Measurements from ENCODE around the gene ATP2C2.
"Not testable (repeated sequence)": the region's sequence is repeated elsewhere in the genome, so short reads cannot be mapped to it uniquely, and the experiment has no call there.

The ATP2C2 gene

DNA sequence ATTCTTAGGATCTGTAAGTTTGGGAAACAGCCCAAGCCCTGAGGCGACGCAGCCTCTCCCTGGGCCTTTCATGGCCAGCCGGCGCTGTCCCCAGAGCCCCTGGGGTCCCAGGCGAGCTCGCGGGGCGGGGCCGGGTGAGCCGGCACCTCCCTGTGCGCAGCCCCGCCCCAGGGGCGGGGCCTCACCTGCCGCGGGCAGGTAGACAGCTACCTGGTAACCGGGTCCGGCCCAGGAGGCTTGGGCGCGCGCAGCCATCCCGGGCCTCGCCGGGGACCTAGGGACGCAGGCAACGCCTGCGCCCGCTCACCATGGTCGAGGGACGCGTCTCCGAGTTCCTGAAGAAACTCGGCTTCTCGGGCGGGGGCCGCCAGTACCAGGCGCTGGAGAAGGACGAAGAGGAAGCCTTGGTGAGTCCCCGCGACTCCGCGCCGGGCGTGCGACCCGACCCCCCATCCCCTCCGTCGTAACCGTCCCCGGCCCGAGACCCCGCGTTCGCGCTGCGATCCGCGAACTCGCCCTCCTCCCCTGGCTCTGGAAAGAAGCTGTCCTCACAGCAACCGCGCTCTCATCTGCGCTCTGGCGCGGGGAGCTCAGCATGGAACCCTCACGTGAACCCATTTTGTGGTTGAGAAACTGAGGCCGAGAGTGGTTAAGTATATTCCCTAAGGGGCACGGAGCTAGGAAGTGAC lies at the start of gene ATP2C2:
TSS of gene ATP2C2 (plus strand) at position 231 of the 689 bp plus-strand sequence. CDS start at position 309, 78 bp downstream.
- no peak for DNase-seq

- DNase-seq, result no peak
Observed at GRCh38 chr16:84319146-84319760, 49.1 kb upstream of the ATP2C2 start.

- DNase-seq, result no peak
Observed at GRCh38 chr16:84320511-84320910, 47.8 kb upstream of the ATP2C2 start.

- no peak for DNase-seq
Observed at GRCh38 chr16:84321932-84322331, 46.4 kb upstream of the ATP2C2 start.

GRCh38 chr16:84322749-84323148 lies 45.6 kb upstream of the ATP2C2 start:
- DNase-seq, result no peak

DNA sequence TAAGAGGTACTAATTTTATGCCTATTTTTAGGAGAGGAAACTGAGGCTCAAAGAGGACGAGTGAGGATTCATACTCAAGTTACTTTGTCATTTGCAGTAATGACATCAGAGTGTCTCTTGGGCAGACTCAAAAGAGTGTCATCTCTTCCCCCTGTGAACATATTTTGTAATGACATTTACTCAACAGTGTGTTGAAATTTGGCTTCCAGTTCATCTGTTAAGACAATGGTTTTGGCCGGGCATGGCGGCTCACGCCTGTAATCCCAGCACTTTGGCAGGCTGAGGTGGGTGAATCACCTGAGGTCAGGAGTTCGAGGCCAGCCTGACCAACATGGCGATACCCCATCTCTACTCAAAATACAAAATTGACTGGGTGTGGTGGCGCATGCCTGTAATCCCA lies 44.7 kb upstream of the ATP2C2 start:
- DNase-seq, result no peak

GRCh38 chr16:84324434-84325262 lies 43.7 kb upstream of the ATP2C2 start:
- DNase-seq, result no peak

DNA sequence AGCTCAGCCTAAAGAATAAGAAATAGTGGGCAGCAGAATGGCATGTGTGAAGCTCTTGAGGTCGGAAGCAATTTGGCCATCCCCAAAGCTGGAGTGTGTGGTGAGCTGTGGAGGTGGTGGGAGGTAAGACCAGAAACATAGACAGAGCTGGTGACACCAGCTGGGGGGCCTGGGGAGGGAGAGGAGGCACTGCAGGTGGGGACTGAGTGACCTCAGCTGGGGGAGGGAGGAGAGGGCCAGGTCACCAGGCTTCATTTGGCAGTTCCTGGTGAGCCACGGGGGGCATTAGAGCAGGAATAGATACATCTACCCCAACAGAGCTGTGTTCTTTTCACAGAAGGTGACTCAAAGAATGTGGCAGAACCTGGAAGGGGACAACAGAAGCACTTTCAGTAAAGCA lies 41.8 kb upstream of the ATP2C2 start:
- no peak for DNase-seq

- no peak for DNase-seq
Observed at GRCh38 chr16:84327926-84328505, 40.3 kb upstream of the ATP2C2 start.

- DNase-seq, result no peak
Observed at GRCh38 chr16:84329016-84329415, 39.3 kb upstream of the ATP2C2 start.

DNA sequence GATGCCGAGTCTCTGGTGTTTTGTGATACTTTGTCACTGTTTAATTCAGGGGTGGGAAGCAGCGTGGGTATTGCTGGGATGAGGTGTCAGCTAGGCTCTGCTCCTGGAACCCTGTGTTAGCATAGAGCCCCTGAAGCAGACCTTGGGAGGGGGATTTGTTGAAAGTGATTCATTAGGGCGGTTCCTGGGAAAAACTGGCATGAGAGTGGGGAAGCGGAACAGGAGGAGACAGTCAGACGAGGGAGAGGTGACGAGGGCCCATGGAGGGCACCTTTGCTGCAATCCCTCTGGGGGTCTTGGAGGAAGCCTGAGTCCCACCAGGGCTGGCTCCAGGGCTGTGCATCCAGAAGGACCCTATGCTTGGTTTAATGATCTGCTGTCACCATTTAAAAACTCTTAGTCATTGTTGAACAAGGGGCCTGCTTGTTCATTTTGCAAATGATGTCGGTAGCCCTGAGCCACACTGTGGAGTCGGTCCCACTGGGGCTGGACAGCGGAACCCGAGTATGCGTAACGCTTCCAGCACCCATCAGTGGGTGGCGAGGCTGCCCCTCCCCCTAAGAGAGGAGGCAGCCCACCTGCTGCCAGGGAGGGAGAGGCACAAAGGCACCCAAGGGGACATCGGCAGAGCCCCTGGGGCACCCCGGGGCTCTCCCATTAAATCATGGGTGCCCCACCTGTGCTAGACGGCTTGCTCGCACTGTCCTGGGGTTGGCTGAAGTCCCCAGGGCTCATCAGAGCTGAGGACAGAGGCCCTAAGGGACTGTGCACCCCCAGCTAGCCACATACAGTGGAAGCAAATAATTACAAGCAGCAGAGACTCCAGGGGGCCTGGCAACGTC lies 38.3 kb upstream of the ATP2C2 start:
- DNase-seq, result no peak

- no peak for DNase-seq
Observed at GRCh38 chr16:84330685-84331050, 37.7 kb upstream of the ATP2C2 start.

DNA sequence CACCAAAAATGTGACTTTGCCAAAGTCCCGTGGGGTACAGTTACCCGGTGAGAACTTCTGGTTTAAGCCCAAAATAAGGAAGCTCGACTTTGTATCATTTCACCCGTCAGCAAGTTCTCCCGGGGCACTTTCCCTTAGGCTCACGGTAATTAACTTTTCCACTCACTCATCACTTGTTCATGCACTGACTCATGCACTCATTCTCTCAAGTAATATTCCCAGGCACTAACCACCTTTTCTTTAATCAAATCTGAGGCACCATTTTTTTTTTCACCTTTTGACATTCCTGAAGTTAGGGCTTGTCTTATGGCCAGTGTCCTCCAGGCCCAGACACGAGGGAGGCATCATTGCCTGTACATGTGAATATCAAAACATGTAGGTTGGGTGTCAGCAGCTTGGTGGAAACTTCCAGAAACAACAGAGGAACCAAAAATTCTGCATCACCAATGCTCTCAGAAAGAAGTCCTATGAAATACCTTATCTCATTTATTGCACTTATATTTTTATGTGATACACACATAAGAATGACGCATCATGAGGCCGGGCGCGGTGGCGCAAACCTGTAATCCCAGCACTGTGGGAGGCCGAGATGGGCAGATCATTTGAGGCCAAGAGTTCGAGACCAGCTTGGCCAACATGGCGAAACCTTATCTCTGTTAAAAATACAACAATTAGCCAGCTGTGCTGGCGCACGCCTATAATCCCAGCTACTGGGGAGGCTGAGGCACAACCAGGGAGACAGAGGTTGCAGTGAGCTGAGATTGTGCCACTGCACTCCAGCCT lies 36.1 kb upstream of the ATP2C2 start:
- no peak for DNase-seq

DNA sequence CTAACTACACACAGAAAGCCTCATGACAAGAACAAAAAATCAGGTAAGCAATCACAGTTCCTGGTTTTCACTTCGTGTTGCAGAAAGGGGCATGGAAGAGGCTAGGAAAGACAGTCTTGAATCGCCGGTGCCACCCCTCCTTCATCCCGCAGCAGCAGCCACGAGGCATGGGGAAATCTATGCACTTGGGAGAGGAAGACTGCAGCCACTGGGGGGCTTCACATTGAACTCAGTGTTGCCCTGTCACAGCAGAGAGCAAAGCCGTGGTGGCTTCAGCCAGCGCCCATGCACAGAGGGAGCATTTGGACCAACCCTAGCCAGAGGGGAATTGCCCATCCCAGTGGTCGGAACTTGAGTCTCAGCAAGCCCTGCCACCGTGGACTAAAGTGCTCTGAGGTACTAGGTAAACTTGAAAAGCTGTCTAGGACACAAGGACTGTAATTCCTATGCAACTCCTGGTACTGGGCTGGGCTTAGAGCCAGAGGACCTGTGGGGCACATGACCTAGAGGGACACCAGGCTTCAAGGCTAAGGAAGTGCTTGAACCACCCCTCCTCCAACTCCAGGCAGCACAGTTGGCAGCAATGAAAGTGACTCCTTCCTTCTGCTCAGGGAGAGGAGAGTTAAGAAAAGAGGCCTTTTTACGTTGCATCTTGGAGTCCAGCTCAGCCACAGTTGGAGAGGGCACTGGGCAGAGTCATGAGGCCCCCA lies 35.2 kb upstream of the ATP2C2 start:
- DNase-seq, result no peak

GRCh38 chr16:84334058-84334457 lies 34.3 kb upstream of the ATP2C2 start:
- DNase-seq, result no peak

GRCh38 chr16:84334482-84334881 lies 33.9 kb upstream of the ATP2C2 start:
- DNase-seq, result no peak

DNA sequence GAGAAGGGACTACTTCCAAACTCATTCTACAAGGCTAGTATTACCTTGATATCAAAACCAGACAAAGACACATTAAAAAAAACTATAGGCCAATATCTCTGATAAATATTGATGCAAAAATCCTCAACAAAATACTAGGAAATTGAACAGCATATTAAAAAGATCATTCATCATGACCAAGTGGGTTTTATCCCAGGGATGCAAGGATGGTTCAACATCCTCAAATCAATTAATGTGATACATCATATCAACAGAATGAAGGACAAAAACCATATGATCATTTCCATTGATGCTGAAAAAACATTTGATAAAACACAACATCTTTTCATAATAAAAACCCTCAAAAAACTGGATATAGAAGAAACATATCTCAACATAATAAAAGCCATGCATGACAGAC lies 31.1 kb upstream of the ATP2C2 start:
- DNase-seq, result not testable (repeated sequence)

GRCh38 chr16:84339311-84339710 lies 29.0 kb upstream of the ATP2C2 start:
- DNase-seq, result no peak

GRCh38 chr16:84339766-84340165 lies 28.6 kb upstream of the ATP2C2 start:
- no peak for DNase-seq

DNA sequence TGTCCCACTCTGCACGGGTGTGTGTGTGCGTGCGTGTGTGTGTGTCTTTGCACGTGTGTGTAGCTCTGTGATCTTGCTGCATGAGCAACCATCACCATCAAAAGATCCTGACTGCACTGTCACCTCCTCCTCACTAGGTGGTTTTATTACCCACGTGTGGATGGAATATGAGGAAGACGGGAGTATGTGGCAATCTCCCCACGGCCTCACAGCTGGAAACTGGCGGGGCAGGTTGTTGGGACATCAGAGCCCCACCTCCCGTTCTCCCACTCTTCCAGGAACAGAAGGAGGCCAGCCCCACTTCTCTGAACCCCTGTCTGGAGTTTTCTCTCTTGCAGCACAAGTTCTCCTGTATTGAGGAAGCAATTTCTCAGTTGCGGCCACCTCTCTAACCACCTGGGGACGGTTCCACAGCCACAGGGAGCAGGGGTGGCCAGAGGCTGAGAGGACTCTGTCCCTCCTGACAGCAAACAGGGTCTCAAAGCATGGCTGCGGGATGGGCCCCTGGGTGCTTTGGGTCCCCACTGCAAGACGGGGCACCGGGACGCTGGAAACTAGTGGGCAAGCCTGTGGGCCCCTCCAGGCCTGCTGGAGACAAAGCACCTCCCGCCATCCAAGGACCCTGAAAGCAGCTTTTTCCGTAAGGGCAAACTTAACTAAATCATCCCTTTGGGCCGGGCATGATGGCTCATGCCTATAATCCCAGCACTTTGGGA lies 27.9 kb upstream of the ATP2C2 start:
- DNase-seq, result no peak

Data from activated CD8-positive, alpha-beta memory T cell treated with anti-CD3 and anti-CD28 coated beads, Interleukin-2, amount 50 U/mL, for 48 hours (primary cell).